GM12892 (cell line): ENCODE results near the gene CCDC97.

Experiments used
- POLR2A ChIP-seq: IDR thresholded peaks from 2 replicates; pipeline ENCODE4 v1.6.1; 2011; ENCODE audit warnings: low read depth, low read length, control low read depth
- POLR2AphosphoS5 ChIP-seq: IDR thresholded peaks from 2 replicates; pipeline ENCODE4 v1.6.1; 2011; ENCODE audit warnings: low read depth, low read length, control low read depth
- TAF1 ChIP-seq: IDR thresholded peaks from 2 replicates; pipeline ENCODE4 v1.6.1; 2011; ENCODE audit warnings: low read depth, mild to moderate bottlenecking, control low read depth, low read length, borderline replicate concordance

- TF ChIP-seq TAF1 (no peak), POLR2A (no peak), POLR2AphosphoS5 (no peak)
These were observed 9.4 kb upstream of the CCDC97 start for GRCh38 chr19:41300555-41300954.
